Measurements from ENCODE around the gene FGF5.

DNA sequence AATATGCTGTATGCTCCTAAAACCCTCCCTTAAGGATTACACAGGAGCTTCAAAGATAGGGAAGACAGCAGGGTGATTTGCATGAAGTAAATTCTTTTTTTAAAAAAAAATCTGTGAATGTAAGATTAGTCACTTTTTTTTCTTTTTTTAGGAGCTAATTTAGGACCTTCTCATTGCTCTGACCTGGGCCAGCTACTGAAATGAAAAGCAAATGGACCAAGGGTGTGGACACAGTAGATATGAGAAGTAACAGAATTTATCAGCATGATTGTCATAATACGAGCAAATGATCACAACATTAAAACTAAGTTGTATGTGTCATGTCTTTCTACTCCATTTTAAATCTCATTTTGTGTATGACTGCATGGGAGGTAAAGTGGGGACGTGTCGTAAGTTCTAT, 6.6 kb upstream of the FGF5 start:
- TF ChIP-seq, protein P1, sequence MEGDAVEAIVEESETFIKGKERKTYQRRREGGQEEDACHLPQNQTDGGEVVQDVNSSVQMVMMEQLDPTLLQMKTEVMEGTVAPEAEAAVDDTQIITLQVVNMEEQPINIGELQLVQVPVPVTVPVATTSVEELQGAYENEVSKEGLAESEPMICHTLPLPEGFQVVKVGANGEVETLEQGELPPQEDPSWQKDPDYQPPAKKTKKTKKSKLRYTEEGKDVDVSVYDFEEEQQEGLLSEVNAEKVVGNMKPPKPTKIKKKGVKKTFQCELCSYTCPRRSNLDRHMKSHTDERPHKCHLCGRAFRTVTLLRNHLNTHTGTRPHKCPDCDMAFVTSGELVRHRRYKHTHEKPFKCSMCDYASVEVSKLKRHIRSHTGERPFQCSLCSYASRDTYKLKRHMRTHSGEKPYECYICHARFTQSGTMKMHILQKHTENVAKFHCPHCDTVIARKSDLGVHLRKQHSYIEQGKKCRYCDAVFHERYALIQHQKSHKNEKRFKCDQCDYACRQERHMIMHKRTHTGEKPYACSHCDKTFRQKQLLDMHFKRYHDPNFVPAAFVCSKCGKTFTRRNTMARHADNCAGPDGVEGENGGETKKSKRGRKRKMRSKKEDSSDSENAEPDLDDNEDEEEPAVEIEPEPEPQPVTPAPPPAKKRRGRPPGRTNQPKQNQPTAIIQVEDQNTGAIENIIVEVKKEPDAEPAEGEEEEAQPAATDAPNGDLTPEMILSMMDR (tag by site-specific recombination; IDR thresholded peaks at IDR 0.05) = no peak
- TF ChIP-seq ZNF561 (tag by site-specific recombination; IDR thresholded peaks at IDR 0.05; ENCODE audit: borderline replicate concordance) (no peak), YY1 (tag by site-specific recombination; IDR thresholded peaks at IDR 0.05) (no peak)
- TF ChIP-seq, protein P2, sequence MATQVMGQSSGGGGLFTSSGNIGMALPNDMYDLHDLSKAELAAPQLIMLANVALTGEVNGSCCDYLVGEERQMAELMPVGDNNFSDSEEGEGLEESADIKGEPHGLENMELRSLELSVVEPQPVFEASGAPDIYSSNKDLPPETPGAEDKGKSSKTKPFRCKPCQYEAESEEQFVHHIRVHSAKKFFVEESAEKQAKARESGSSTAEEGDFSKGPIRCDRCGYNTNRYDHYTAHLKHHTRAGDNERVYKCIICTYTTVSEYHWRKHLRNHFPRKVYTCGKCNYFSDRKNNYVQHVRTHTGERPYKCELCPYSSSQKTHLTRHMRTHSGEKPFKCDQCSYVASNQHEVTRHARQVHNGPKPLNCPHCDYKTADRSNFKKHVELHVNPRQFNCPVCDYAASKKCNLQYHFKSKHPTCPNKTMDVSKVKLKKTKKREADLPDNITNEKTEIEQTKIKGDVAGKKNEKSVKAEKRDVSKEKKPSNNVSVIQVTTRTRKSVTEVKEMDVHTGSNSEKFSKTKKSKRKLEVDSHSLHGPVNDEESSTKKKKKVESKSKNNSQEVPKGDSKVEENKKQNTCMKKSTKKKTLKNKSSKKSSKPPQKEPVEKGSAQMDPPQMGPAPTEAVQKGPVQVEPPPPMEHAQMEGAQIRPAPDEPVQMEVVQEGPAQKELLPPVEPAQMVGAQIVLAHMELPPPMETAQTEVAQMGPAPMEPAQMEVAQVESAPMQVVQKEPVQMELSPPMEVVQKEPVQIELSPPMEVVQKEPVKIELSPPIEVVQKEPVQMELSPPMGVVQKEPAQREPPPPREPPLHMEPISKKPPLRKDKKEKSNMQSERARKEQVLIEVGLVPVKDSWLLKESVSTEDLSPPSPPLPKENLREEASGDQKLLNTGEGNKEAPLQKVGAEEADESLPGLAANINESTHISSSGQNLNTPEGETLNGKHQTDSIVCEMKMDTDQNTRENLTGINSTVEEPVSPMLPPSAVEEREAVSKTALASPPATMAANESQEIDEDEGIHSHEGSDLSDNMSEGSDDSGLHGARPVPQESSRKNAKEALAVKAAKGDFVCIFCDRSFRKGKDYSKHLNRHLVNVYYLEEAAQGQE (tag by site-specific recombination; IDR thresholded peaks at IDR 0.05) = no peak
